Ascending aorta (tissue), 2 donors: ENCODE results near the gene FAT1. TPM values are rescaled to one million over a fixed set of nuclear protein-coding genes. Genes with fewer than 3 reads are reported as not detected.

Source experiments
- DNase-seq, 2 donors: peaks; one replicate each; pipeline ENCODE4 v3.0.0-alpha.2; 2019; ENCODE audit warnings: low spot score in 2 of 2
- H3K27ac ChIP-seq, 2 donors: fragments of 200-600 bp; sonication (generic); one replicate each; pipeline ENCODE4 v1.5.1; 2016 to 2017; ENCODE audit warnings: mild to moderate bottlenecking in 1 of 2
- H3K27me3 ChIP-seq: fragments of 200-600 bp; sonication (generic); one replicate; pipeline ENCODE4 v1.5.1; 2017
- H3K36me3 ChIP-seq, 2 donors: fragments of 200-600 bp; sonication (generic); one replicate each; pipeline ENCODE4 v1.5.1; 2016
- H3K4me1 ChIP-seq, 2 donors: fragments of 200-600 bp; sonication (generic); one replicate each; pipeline ENCODE4 v1.5.1; 2016 to 2017; ENCODE audit warnings: mild to moderate bottlenecking in 1 of 2
- H3K4me3 ChIP-seq, 2 donors: fragments of 200-600 bp; sonication (generic); one replicate each; pipeline ENCODE4 v1.5.1; 2016 to 2017; ENCODE audit warnings: mild to moderate bottlenecking in 1 of 2
- H3K9me3 ChIP-seq, 2 donors: fragments of 200-600 bp; sonication (generic); one replicate each; pipeline ENCODE4 v1.5.1; 2016
- CTCF ChIP-seq, 3 experiments: fragments of 200-600 bp in 2 of 3; fragments of 450-650 bp in 1 of 3; sonication (generic) in 2 of 3; IDR thresholded peaks; one replicate each; pipeline ENCODE4 v1.5.1; 2016 to 2019; ENCODE audit warnings: antibody characterized with exemption in 3 of 3, mild to moderate bottlenecking in 1 of 3, moderate library complexity in 1 of 3
- intact Hi-C: fragments of 100-400 bp; cut with DNase I; formaldehyde crosslinking; loops from one replicate; pipeline ENCODE4 v1.15.1; 2023
- total RNA-seq: library from RNA; depleted of rRNA; stranded (reverse); fragments of >200 nt; gene quantifications from one replicate; pipeline ENCODE4 v1.1.0, GENCODE V29; 2016

Gene FAT1
- total RNA-seq, 1 donor from 2014 or later, result 52.9 TPM

- peak overlapping the region; percentile 31 to 40 for H3K27ac ChIP-seq
- H3K4me1 ChIP-seq, result peaks cover 26 to 45% of the 10 kb centered on the region in 2 donors
Measured at GRCh38 chr4:186704057-186704456, 19.6 kb downstream of the FAT1 start.

GRCh38 chr4:186703510-186703909 is 20.1 kb downstream of the FAT1 start:
- intact Hi-C loops, result no loop called here
- H3K4me3 ChIP-seq, result no peak overlapping the region
- no peaks in the 10 kb centered on the region for H3K27me3 ChIP-seq
- no peaks in the 10 kb centered on the region for H3K9me3 ChIP-seq
- peak overlapping the region; percentile 31 to 63 for H3K27ac ChIP-seq
- peak in 1 of 2 donors; percentile 56 for DNase-seq
- peaks cover 6 to 21% of the 10 kb centered on the region in 2 donors for H3K36me3 ChIP-seq
- TF ChIP-seq CTCF (IDR thresholded peaks at IDR 0.05), result no peak
- H3K4me1 ChIP-seq, result peaks cover 26 to 45% of the 10 kb centered on the region in 2 donors

More at GRCh38 chr4:186704057-186704456, 19.6 kb downstream of the FAT1 start:
- Histone ChIP-seq H3K9me3 (no peaks in the 10 kb centered on the region), H3K36me3 (peaks cover 10 to 25% of the 10 kb centered on the region in 2 donors), H3K4me3 (peak overlapping the region; percentile 2 to 13), H3K27me3 (no peaks in the 10 kb centered on the region)
- peak in 1 of 2 donors; percentile 61 for DNase-seq
- TF ChIP-seq CTCF (IDR thresholded peaks at IDR 0.05), result no peak
- intact Hi-C loops, result no loop called here

GRCh38 chr4:186702940-186703339 is 20.7 kb downstream of the FAT1 start:
- peaks cover 5 to 15% of the 10 kb centered on the region in 2 donors for H3K36me3 ChIP-seq
- intact Hi-C loops, result no loop called here
- TF ChIP-seq CTCF (IDR thresholded peaks at IDR 0.05), result no peak
- H3K27me3 ChIP-seq, result no peaks in the 10 kb centered on the region
- H3K4me1 ChIP-seq, result peaks cover 26 to 45% of the 10 kb centered on the region in 2 donors
- no peak overlapping the region for H3K4me3 ChIP-seq
- peak overlapping the region in 1 of 2 donors; percentile 63 for H3K27ac ChIP-seq
- peak in 1 of 2 donors; percentile 63 for DNase-seq
- no peaks in the 10 kb centered on the region for H3K9me3 ChIP-seq

GRCh38 chr4:186702297-186702696 is 21.4 kb downstream of the FAT1 start:
- H3K4me3 ChIP-seq, result no peak overlapping the region
- peaks cover 5 to 9% of the 10 kb centered on the region in 2 donors for H3K36me3 ChIP-seq
- peak overlapping the region; percentile 63 to 79 for H3K27ac ChIP-seq
- H3K27me3 ChIP-seq, result no peaks in the 10 kb centered on the region
- H3K4me1 ChIP-seq, result peaks cover 26 to 45% of the 10 kb centered on the region in 2 donors
- intact Hi-C loops, result no loop called here
- H3K9me3 ChIP-seq, result no peaks in the 10 kb centered on the region
- DNase-seq, result no peak
- TF ChIP-seq CTCF (IDR thresholded peaks at IDR 0.05), result no peak

- DNase-seq, result peak in 1 of 2 donors; percentile 62
- H3K4me1 ChIP-seq, result peaks cover 26 to 45% of the 10 kb centered on the region in 2 donors
- no peaks in the 10 kb centered on the region for H3K27me3 ChIP-seq
- intact Hi-C loops, result loop anchor here (1.0 kb wide), 1 partner anchor 22 kb away; the partner anchor contains the start of gene FAT1
- peak overlapping the region; percentile 63 to 79 for H3K27ac ChIP-seq
- H3K9me3 ChIP-seq, result no peaks in the 10 kb centered on the region
- TF ChIP-seq CTCF (IDR thresholded peaks at IDR 0.05), result no peak
- peaks cover under 1 to 4% of the 10 kb centered on the region in 2 donors for H3K36me3 ChIP-seq
- H3K4me3 ChIP-seq, result peak overlapping the region in 1 of 2 donors; percentile 0
Measured at GRCh38 chr4:186701788-186702187, 21.9 kb downstream of the FAT1 start.
